ENCODE measurements around the gene UNC5C. TPM values are rescaled to one million over a fixed set of nuclear protein-coding genes. Genes with fewer than 3 reads are reported as not detected.

Gene UNC5C
- total RNA-seq, 2 donors from 2014 or later, result 5.3 to 10.0 TPM

GRCh38 chr4:95325665-95326064 is 223.1 kb downstream of the UNC5C start:
- no peak overlapping the region for H3K27ac ChIP-seq
- no peaks in the 10 kb centered on the region for H3K36me3 ChIP-seq
- H3K4me3 ChIP-seq, result no peak overlapping the region
- no peak for ATAC-seq (ENCODE audit: insufficient number of reproducible peaks, low FRiP score, low read depth)
- TF ChIP-seq CTCF (IDR thresholded peaks at IDR 0.05), result no peak
- H3K9me3 ChIP-seq, result no peaks in the 10 kb centered on the region
- H3K4me1 ChIP-seq (ENCODE audit: control insufficient read depth in 1 of 2, low read depth in 2 of 2), result no peaks in the 10 kb centered on the region
- H3K27me3 ChIP-seq (replicated peaks; ENCODE audit: insufficient read depth), result no peaks in the 10 kb centered on the region
- no peak for DNase-seq (ENCODE audit: low spot score)

DNA sequence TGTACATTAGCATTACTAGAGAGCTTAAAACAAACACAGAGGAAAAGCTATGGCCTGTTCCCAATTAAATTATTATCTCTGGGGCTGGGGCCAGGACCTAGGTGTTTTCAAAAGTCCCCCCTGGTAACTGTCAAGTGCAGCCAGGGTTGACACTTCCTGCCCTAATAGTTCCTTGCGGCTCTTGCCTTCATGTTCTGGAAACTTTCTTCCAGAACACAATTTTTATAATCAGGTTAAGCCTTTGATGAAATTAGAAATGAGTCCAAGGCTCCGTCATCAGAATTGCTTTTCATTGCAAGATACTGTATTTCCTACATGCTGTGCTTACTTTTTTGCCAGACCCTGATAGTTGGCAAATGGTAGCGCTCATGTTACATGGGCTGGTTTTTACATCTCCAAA is 229.6 kb downstream of the UNC5C start:
- Histone ChIP-seq H3K4me3 (no peak overlapping the region), H3K4me1 (ENCODE audit: control insufficient read depth in 1 of 2, low read depth in 2 of 2) (peaks cover 7 to 26% of the 10 kb centered on the region in 2 donors), H3K36me3 (no peaks in the 10 kb centered on the region), H3K9me3 (no peaks in the 10 kb centered on the region), H3K27ac (no peak overlapping the region), H3K27me3 (replicated peaks; ENCODE audit: insufficient read depth) (no peaks in the 10 kb centered on the region)
- ATAC-seq (ENCODE audit: insufficient number of reproducible peaks, low FRiP score, low read depth) (no peak), DNase-seq (ENCODE audit: low spot score) (no peak)
- no peak for TF ChIP-seq CTCF (IDR thresholded peaks at IDR 0.05)

GRCh38 chr4:95318483-95318882 is 230.3 kb downstream of the UNC5C start:
- Histone ChIP-seq H3K4me1 (ENCODE audit: control insufficient read depth in 1 of 2, low read depth in 2 of 2) (peaks cover 7 to 26% of the 10 kb centered on the region in 2 donors), H3K36me3 (no peaks in the 10 kb centered on the region), H3K27me3 (replicated peaks; ENCODE audit: insufficient read depth) (no peaks in the 10 kb centered on the region), H3K27ac (no peak overlapping the region), H3K4me3 (no peak overlapping the region), H3K9me3 (no peaks in the 10 kb centered on the region)
- no peak for TF ChIP-seq CTCF (IDR thresholded peaks at IDR 0.05)
- ATAC-seq (ENCODE audit: insufficient number of reproducible peaks, low FRiP score, low read depth), result no peak
- no peak for DNase-seq (ENCODE audit: low spot score)

DNA sequence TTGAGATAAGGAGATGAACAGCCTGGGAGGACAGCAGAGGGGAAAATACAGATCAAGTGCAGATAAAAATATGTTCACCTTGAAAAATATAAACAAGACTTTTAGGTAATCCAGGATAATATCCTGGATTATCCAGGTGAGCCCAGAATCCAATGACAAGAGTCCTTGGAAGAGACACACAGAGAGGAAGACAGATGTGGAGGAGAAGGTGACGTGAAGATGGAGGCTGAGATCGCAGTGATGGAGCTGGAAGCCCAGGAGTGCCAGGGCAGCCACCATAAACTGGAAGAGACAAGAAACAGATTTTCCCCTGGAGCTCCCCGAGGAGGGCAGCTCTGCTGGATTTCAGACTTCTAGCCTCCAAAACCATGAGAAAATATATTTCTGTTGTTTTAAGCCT is 230.7 kb downstream of the UNC5C start:
- ATAC-seq (ENCODE audit: insufficient number of reproducible peaks, low FRiP score, low read depth) (no peak), DNase-seq (ENCODE audit: low spot score) (no peak)
- no peaks in the 10 kb centered on the region for H3K36me3 ChIP-seq
- no peak for TF ChIP-seq CTCF (IDR thresholded peaks at IDR 0.05)
- H3K4me1 ChIP-seq (ENCODE audit: control insufficient read depth in 1 of 2, low read depth in 2 of 2), result peaks cover 7 to 26% of the 10 kb centered on the region in 2 donors
- H3K4me3 ChIP-seq, result no peak overlapping the region
- no peaks in the 10 kb centered on the region for H3K9me3 ChIP-seq
- no peaks in the 10 kb centered on the region for H3K27me3 ChIP-seq (replicated peaks; ENCODE audit: insufficient read depth)
- H3K27ac ChIP-seq, result no peak overlapping the region

DNA sequence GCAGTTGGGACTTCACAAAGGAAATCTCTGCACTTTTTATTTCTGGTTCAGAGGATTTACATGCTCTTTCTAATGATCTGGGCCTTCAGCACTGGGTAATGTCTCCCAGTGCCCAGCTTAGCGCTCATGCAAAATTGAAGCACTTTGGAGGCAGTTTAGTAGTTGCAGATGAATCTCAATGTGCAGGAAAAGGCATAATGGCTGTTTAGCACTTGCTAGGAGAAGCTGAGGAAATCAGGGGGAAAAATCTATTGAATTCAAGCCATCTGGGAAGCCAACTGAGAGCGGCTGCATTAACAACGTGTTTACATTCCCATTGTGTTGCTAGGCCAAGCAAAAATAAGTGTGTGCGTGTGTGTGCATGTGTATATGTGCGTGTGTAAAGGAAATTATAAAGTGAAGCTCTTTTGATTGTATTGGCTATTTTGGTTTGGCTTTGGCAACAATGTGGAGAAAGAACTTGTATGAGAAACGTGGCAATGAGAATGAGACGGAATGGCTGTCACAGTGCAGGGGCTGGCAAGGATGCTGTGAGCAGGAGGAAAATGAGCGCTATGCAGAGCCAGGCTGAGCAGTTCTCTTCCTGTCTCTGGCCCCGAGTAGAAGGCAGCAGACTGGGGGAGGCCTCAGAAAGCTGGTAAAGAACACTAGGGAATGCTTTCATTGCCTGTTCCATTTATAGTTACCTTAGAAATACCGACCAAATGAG is 231.5 kb downstream of the UNC5C start:
- Histone ChIP-seq H3K9me3 (no peaks in the 10 kb centered on the region), H3K4me3 (no peak overlapping the region), H3K4me1 (ENCODE audit: control insufficient read depth in 1 of 2, low read depth in 2 of 2) (peaks cover 7 to 26% of the 10 kb centered on the region in 2 donors), H3K27me3 (replicated peaks; ENCODE audit: insufficient read depth) (no peaks in the 10 kb centered on the region), H3K27ac (no peak overlapping the region), H3K36me3 (no peaks in the 10 kb centered on the region)
- ATAC-seq (ENCODE audit: insufficient number of reproducible peaks, low FRiP score, low read depth) (no peak), DNase-seq (ENCODE audit: low spot score) (no peak)
- TF ChIP-seq CTCF (IDR thresholded peaks at IDR 0.05), result no peak

All from thoracic aorta (tissue), 2 donors.